GM19468 (cell line): ENCODE results near the gene DAGLA.

Source experiments
- ATAC-seq: cut with Tn5 transposase; IDR thresholded peaks from one replicate; pipeline ENCODE4 v1.9.1; 2021; ENCODE audit warnings: mild to moderate bottlenecking, moderate library complexity, moderate number of reproducible peaks; ENCODE audit not compliant: unreplicated experiment; ENCODE audit errors: extremely low read depth

Gene DAGLA

GRCh38 chr11:61774411-61774810 is 94.2 kb downstream of the DAGLA start:
- ATAC-seq: no peak

GRCh38 chr11:61775106-61775505 is 94.9 kb downstream of the DAGLA start:
- no peak for ATAC-seq

GRCh38 chr11:61775606-61776554 is 95.7 kb downstream of the DAGLA start:
- ATAC-seq: no peak

GRCh38 chr11:61776561-61777075 is 96.4 kb downstream of the DAGLA start:
- ATAC-seq: peak; percentile 25

- no peak for ATAC-seq
Measured at GRCh38 chr11:61777234-61778090, 97.3 kb downstream of the DAGLA start.

- ATAC-seq: no peak
Measured at GRCh38 chr11:61778357-61778886, 98.2 kb downstream of the DAGLA start.

- no peak for ATAC-seq
Measured at GRCh38 chr11:61778920-61779650, 98.9 kb downstream of the DAGLA start.

GRCh38 chr11:61779666-61780525 is 99.7 kb downstream of the DAGLA start:
- ATAC-seq: no peak

- ATAC-seq: no peak
Measured at GRCh38 chr11:61780581-61781162, 100.5 kb downstream of the DAGLA start.

- ATAC-seq: no peak
Measured at GRCh38 chr11:61781585-61781984, 101.4 kb downstream of the DAGLA start.

- ATAC-seq: no peak
Measured at GRCh38 chr11:61782299-61782698, 102.1 kb downstream of the DAGLA start.

- ATAC-seq: no peak
Measured at GRCh38 chr11:61782841-61783240, 102.7 kb downstream of the DAGLA start.

GRCh38 chr11:61783717-61784505 is 103.7 kb downstream of the DAGLA start:
- no peak for ATAC-seq

- ATAC-seq: no peak
Measured at GRCh38 chr11:61784506-61784805, 104.3 kb downstream of the DAGLA start.

GRCh38 chr11:61785837-61786402 is 105.7 kb downstream of the DAGLA start:
- ATAC-seq: no peak

GRCh38 chr11:61787928-61788491 is 107.8 kb downstream of the DAGLA start:
- no peak for ATAC-seq

GRCh38 chr11:61791737-61792309 is 111.6 kb downstream of the DAGLA start:
- ATAC-seq: no peak
